GM19023 (cell line): ENCODE results near the gene BPIFA2.

ENCODE experiments used
- ATAC-seq: cut with Tn5 transposase; IDR thresholded peaks from one replicate; pipeline ENCODE4 v1.9.1; 2021; ENCODE audit warnings: mild to moderate bottlenecking, moderate library complexity; ENCODE audit not compliant: unreplicated experiment

BPIFA2 gene

DNA sequence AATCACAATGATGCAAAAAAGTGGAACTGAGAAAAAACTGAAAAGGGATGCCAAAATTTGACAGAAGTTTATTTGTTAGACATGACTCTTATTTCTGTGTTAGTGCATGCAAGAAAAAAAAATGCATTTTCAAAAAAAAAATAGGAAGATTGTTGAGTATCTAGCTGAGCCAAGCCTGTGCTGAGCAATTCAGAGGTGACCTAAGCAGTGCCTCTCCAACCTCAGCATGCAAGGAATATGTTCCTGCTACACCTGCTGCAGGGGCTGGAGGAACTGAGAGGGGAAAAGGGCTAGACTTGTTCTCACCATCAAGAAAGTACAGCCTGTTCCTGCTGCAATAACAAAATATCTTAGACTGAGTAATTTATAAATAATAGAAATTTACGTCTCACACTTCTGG lies 24.0 kb downstream of the BPIFA2 start:
- ATAC-seq: no peak

DNA sequence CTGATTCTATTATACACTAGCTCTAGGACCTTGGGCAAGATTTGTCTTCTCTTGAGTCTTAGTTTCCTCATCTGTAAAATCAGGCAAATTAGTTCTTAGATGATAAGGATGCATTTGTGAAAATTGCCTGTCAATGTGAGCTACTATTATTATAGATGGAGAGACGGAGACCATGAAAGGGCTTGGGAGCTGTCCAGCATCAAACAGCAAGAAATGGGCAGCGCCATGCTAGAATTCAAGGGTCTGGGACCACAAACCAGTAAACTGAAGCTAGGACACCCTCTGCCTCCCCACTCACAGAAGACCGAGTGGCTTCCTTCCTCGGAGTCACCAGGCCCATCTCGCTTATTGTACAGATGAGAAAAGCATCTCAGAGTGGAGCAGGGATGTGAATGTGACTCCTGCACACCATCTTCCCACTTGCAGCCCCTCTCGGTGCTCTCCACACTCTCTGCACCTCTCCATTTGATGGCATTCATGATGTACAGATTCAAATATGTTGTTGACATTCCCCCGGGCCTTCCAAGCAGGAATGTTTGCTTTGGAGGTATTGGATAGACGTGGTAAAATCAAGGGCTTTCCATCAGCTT lies 25.0 kb downstream of the BPIFA2 start:
- ATAC-seq: no peak

DNA sequence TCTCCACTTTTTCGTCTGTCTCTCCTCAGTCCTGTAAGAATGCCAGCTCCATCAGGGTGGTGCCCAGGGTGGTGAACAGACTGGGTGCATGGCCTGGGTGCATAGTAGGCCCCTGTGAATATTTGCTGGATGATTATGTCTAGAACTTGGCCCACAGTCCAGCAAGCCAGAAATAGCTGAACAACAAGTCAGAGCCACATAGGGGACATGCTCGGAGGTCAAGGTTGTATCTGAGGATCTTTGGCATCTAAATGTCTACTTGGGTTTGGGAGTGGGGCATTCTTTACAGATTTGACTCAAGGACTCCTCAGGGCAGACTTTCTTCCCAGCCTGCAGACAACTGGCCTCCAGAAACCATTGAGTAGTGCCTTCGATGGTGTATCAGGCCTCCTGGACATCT lies 31.1 kb downstream of the BPIFA2 start:
- ATAC-seq: no peak

DNA sequence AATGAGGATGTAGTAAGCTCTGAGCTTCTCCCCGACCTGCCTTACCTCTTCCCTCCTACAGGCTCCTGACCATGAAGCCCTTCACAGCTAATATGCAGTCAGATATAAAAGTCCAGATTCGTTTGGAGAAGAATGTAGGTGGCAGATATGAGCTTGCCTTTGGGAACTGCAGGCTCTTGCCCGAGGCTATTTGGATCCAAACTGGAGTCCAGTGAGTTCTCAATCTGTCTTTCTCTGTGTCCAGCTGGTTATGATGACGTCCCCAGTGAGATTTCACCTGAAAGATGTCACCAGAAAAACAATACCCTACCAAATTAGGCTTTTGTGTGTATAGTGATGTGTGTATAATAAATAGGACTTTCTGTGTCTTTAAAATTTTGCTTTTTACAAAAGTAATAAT lies 34.5 kb downstream of the BPIFA2 start:
- ATAC-seq: no peak

DNA sequence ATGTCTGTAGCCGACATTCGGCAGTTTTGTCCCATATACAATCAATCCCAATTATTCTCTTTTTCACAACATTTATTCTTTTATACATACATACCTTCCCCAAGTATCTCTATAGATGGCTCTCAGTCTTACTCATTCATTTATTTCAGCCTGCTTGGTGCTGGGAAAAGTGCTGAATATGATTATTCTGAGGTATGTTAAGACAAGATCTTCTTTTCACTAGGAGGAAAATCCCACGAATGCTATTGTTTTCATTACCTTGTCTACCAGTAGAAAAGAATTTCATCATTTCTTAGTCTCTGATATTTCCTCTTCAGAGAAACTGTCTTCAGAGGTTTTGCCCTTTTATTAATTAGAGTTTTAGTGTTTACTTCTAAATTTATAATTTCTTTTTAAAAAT lies 35.5 kb downstream of the BPIFA2 start:
- ATAC-seq: no peak

DNA sequence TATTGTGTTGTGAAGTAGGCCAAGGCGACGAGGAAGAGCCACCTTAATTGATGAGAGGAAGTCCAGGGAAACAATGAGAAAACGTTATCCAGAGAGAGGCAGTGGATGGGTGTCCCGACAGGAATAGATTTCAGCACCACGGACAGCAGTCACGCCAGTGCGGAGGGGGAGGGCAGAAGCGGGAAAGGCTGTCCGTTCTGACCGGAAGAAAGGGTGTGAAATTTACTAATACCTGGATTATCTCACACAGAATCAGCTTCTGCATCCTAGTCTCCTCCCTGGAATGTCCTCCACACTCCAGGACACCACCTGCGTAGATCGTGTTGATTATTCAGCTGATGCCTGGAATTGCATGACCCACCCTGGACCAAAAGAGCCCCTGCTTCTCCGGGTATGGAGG lies 41.8 kb downstream of the BPIFA2 start:
- ATAC-seq: no peak

DNA sequence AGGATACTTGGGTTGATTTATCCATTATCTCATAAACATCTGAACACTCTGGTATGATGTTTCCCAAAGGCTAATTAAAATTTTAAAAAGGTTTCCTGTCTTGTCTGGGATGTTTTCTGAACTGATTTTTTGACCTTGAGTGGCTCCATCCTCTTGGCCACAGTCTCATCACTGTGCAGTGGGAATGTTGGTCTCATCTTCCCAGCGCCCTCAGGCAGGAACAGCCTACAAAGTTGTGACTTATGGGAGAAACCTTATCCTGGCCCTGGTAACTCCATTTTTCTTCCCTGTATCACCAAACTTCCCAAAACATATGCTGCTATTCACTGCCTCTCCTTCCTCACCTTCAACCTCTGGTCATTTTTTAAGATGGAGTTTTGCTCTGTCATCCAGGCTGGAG lies 42.4 kb downstream of the BPIFA2 start:
- no peak for ATAC-seq

DNA sequence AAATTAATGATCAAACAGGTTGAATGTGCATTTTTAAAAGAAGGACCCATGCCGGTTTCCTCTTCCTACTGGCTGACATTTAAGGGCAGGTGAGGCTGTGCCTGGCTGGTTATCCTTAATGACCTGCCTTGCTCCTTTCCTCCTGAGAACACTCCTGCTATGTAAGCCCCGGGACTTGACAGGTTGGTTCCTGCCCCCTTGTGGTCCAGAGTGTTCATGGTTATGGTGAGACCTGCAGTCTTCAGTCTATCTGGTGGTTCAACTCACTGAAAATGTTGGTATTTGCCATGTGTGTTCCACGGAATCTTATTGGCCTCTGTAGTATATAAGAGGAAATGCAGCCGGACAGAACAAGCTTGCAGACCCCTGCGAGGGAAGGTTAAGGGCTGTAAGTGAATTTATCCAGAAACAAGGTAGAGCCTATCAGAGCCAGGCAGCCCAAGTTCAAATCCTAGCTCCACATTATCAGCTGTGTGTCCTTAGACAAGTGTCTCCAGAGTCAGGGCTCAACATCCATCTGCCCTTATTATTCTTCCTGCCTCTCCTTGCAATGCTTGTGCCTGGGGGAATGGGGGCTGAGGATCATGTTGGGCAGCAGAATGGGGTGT lies 44.0 kb downstream of the BPIFA2 start:
- ATAC-seq: no peak

DNA sequence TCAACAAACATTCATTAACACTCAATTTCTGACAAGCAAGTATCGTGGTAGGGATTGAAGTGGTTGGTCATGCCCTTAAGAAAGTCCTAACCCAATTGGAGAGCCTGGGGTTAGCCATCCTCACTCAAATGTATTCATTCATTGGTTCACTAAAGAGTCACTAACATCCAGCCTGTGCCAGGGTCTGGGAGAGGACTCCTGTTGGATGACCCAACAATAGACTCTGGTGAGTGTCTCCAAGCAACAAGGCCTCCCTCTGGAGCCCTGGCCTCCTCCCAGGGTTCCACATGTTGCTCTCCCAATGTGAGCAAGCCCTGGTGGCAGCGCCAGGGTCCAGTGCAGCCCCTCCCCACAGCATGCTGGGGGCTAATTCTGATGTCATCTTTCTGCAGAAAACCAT lies 49.1 kb downstream of the BPIFA2 start, which contains the start of gene BPIFA3:
Gene BPIFA3 (plus strand): TSS at position 301 of the 400 bp plus-strand sequence. CDS start 185 bp downstream, outside the sequence.
- no peak for ATAC-seq

DNA sequence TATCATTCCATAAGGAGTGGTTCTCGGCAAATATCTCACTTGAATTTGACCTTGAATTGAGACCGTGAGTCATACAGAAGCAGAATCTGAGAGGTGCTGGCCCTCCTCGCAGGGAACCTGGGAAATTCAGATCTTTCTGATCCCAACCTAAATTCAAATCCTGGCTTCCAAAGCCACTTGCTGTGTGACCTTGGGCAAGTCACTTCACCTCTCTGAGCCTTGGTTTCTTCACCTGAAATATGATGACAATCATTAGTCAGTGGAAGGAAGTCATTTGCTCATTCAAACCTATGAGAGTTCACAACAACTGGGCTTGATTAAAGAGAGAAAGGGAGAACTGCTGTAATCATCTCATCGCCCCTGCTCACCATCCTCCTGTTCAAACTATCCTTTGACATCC lies 56.4 kb downstream of the BPIFA2 start:
- ATAC-seq: no peak

DNA sequence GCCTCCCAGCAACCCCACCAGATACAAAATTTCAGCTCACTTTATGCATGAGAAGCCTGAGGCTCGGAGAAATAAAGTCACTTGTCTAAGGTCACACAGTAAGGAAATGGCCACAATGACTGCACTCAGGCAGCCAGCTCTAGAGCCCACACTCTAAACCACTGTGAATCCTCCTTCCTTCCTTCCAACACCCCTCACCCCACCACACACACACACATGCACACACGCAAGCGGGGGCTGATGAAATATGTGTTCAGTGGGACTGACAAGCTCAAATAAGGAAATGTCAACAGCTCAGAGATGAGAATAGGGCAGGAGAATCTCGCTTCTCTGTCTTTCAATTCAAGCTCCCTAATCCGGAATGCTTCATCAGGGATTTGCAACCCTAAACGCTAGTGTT lies 61.9 kb downstream of the BPIFA2 start:
- ATAC-seq: no peak
